ENCODE data around the gene FYB1.
"Not testable (repeated sequence)": the region's sequence is repeated elsewhere in the genome, so short reads cannot be mapped to it uniquely, and the experiment has no call there.

The FYB1 gene, protein sequence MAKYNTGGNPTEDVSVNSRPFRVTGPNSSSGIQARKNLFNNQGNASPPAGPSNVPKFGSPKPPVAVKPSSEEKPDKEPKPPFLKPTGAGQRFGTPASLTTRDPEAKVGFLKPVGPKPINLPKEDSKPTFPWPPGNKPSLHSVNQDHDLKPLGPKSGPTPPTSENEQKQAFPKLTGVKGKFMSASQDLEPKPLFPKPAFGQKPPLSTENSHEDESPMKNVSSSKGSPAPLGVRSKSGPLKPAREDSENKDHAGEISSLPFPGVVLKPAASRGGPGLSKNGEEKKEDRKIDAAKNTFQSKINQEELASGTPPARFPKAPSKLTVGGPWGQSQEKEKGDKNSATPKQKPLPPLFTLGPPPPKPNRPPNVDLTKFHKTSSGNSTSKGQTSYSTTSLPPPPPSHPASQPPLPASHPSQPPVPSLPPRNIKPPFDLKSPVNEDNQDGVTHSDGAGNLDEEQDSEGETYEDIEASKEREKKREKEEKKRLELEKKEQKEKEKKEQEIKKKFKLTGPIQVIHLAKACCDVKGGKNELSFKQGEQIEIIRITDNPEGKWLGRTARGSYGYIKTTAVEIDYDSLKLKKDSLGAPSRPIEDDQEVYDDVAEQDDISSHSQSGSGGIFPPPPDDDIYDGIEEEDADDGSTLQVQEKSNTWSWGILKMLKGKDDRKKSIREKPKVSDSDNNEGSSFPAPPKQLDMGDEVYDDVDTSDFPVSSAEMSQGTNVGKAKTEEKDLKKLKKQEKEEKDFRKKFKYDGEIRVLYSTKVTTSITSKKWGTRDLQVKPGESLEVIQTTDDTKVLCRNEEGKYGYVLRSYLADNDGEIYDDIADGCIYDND

DNA sequence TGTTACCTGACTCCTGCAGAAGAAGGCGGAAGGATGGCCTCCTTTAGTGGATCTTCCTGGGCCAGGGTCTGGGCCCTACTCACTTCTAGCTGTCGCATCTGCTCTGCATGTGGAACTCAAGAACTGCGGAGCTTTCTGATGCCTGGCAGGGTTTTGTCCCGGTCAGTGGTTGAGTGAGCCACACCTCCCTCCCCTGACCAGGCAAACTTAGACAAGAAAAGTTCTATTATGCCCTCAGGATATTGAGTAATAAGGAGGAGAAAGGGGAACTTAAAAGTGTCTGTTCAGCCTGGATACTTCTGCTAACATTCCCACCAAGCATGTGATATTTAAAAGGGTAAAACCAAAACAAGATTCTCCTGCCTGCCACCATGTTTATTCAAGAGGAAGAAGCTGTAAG, at the start of gene FYB1:
Gene FYB1, minus strand, starts transcription at position 127 of the 400 bp plus-strand sequence. CDS start 16,603 bp downstream, outside the sequence.
- DNase-seq, result no peak

DNA sequence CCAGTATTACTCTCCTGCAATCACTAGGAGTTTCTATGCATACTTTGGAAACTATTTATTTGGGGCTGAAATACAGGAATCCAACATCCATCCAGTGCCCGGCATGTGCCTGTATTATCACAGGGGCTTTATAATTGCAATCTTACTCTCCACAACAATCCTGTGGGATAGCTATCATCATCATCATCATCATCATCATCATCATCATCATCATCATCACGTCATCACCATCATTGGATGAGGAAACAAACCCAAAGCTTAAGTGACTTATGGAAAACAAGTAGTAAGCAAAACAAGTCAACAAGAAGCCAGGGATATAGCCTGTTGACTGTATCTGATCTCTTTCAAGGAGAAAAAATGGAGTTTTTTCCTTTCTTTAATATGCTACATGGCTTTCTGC, 47.8 kb upstream of the FYB1 start:
- DNase-seq, result no peak

GRCh38 chr5:39266442-39266841, 47.1 kb upstream of the FYB1 start:
- no peak for DNase-seq

DNA sequence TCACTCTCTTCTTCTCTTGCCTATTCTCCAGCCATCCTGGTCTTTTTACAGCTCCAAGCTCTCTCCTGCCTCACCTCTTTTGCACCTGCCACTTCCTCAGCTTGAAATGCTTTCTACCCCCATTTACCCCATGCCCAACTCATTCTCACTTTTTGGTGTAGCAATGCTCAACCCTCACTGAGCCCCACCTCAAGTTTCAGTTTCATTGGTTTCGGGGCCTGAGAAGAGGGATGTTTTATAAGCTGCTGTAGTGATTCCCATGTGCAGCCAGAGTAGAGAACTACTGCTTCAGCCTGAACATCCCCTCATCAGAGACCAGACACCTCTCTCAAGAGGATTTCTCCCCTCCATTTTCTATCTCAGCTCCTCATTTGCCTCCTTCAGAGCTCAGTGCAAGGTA, 45.2 kb upstream of the FYB1 start:
- no peak for DNase-seq

DNA sequence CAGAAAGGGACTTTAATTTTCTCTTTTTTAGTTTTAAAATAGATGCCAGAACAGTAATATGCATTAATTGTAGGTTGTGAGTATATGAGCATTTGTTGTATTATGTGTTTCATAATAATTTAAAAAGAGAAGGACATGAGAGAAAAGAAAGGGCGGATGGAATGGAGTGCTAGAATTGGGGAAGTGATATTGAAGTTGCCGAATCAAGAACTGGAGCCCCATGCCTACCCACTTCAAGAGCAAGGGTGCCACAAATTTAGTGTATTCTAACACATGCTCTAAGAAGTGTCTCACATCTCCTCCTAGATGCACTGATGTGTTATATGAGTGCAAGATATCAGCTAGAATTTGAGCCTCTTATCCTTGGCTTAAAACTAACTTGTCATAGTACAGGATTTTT, 43.6 kb upstream of the FYB1 start:
- no peak for DNase-seq

DNA sequence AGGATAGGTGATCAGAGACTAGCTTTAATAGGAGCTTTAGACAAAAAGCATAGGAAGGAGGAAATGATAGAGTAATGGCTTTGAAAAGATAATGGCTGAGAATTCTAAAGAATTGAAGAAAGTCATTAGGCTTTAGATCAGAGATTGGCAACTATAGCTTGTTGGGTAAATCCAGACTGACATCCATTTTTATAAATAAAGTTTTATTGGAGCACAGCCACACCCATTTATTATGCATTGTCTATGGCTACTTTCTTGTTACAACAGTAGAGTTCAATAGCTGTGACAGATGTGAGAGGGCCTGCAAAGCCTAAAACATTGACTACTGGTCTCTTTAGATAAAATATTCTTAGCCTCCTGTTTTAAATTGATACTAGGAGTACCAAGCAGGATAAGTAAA, 40.7 kb upstream of the FYB1 start:
- no peak for DNase-seq

- no peak for DNase-seq
Observed at GRCh38 chr5:39257554-39257953, 38.2 kb upstream of the FYB1 start.

GRCh38 chr5:39256477-39257235, 37.3 kb upstream of the FYB1 start:
- DNase-seq, result peak; percentile 10

- no peak for DNase-seq
Observed at GRCh38 chr5:39255406-39255805, 36.0 kb upstream of the FYB1 start.

GRCh38 chr5:39254671-39255070, 35.3 kb upstream of the FYB1 start:
- no peak for DNase-seq

GRCh38 chr5:39253196-39253595, 33.8 kb upstream of the FYB1 start:
- DNase-seq, result no peak

DNA sequence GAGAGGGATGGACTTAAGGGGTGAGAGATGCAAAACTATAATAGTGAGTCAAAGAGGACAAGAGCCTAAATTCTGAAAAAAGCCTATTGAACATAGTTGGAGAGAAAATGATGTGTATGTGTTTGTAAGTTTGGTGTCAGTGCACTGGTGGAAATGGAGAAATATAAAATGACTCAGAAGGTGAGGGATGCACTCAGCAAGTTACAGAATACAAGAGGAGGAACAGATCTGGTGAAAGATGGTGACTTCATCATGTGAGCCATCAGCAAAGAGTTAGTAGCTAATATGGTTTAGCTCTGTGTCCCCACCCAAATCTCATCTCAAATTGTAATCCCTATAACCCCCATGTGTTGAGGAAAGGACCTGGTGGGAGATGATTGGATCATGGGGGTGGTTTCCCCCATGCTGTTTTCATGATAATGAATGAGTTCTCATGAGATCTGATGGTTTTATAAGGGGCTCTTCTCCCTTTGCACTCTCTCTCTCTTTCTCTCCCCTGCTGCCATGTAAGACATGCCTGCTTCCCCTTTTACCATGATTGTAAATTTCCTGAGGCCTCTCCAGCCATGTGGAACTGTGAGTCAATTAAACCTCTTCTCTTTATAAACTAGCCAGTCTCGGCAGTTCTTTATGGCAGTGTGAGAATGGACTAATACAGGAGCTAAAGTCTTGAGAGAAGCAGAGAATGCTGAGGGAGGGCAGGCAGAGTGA, 30.4 kb upstream of the FYB1 start:
- no peak for DNase-seq

DNA sequence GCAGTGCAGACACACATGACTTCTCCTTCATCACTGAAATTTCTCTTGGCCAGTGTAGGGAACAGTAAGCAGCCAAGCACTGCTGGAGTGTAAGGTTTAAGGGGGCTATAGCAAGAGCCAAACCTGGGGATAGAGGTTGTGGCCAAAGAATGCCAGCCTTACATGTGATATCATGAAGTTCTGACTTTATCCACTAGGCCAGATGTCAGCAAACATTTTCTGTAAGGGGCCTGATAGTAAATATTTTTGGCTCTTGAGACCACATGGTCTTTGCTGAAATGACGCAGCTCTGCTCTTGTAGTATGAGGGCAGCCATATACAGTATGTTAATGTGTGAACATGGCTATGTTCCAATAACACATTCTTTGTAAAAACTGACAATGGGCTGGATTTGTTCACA, 29.7 kb upstream of the FYB1 start:
- no peak for DNase-seq

- no peak for DNase-seq
Observed at GRCh38 chr5:39240750-39241149, 21.4 kb upstream of the FYB1 start.

GRCh38 chr5:39238366-39239105, 19.2 kb upstream of the FYB1 start:
- DNase-seq, result no peak

GRCh38 chr5:39236718-39237117, 17.4 kb upstream of the FYB1 start:
- DNase-seq, result no peak

GRCh38 chr5:39235648-39236047, 16.3 kb upstream of the FYB1 start:
- no peak for DNase-seq

DNA sequence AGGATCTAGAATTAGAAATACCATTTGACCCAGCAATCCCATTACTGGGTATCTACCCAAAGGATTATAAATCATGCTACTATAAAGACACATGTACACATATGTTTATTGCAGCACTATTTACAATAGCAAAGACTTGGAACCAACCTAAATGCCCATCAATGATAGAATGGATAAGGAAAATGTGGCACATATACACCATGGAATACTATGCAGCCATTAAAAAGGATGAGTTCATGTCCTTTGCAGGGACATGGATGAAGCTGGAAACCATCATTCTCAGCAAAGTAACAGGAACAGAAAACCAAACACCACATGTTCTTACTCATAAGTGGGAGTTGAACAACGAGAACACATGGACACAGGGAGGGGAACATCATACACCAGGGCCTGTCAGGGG, 15.1 kb upstream of the FYB1 start:
- DNase-seq, result not testable (repeated sequence)

DNA sequence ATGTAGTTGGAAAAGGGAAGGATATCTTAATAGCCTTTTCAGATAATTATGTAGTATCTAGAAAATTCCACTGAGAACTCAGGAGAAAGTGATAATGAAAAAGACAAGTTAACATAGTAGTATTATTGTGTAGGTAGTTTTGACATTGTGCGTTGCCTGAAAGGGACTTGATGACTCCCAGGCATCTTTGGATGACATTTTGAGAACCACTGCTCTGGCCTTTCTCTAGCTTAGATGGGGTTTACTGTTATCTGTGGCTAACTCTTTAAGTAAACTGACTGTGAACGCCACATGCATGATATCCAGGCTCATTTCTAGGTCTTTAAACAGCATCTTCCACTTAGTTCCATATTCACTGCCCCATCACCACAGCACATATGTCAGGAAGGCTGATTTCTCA, 14.4 kb upstream of the FYB1 start:
- no peak for DNase-seq

DNA sequence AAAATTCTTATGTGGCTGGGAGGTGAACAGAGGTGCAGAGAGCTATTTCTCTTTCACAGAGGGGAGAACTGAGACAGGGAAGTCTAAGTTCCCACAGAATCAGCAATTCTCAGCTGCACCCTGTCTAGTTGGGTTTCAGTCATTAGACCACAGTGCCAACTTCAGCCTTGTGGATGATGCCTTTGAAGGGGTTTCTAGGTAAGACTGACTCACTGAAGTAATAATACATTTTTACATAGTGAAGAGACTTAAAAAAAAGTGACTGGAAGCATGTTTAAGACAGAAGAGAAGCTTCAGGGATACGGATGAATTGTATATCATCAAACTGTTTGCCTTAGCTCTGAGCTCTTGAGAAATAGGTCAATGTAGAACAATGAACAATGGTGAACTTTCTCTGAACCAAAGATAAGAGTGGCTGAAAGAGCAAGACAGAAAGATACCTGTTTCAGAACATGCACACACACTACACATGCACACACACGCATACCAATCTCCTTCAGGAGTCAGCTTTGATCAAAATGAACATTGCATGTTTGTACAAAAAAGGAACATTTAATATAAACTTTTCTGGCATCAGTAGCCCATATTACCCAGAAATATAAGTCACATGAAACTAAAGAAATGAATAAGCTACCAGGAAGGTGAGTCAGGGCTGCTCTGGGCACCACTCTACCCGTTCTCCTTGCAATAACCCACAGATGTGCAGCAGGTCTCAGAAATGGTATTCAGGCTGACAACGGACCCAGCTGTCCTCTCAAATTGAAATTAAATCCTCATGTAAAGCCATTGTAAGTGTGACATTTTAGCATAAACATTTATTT, 12.6 kb upstream of the FYB1 start:
- DNase-seq, result peak; percentile 39

- DNase-seq, result no peak
Observed at GRCh38 chr5:39228596-39228995, 9.2 kb upstream of the FYB1 start.
